CD4-positive, CD25-positive, alpha-beta regulatory T cell (primary cell): Measurements from ENCODE around the gene SLC35G2. TPM values are rescaled to one million over a fixed set of nuclear protein-coding genes. Genes with fewer than 3 reads are reported as not detected.
A peak's percentile ranks its signal among the peaks of the same experiment; 100 is the strongest.

ENCODE experiments used
- ATAC-seq, 2 donors: fragments of 150-1000 bp; cut with Tn5 transposase; one replicate each; pipeline ENCODE4 v1.10.0; 2021; ENCODE audit warnings: low read depth in 2 of 2, moderate number of reproducible peaks in 2 of 2, moderate library complexity in 1 of 2
- DNase-seq, 3 donors: peaks; one replicate each; pipeline versions ENCODE4 v3.0.0 to v3.0.0-alpha.2; 2012 to 2022; ENCODE audit warnings: mixed read lengths in 1 of 3
- H3K27ac ChIP-seq: one replicate; pipeline ENCODE4 v1.7.0; 2013; ENCODE audit warnings: mild to moderate bottlenecking, low read length; ENCODE audit not compliant: insufficient read depth, poor library complexity, severe bottlenecking
- H3K27me3 ChIP-seq: one replicate; pipeline ENCODE4 v1.7.0; 2013; ENCODE audit warnings: low read length; ENCODE audit not compliant: control insufficient read depth, insufficient read depth
- H3K36me3 ChIP-seq: one replicate; pipeline ENCODE4 v1.7.0; 2013; ENCODE audit warnings: mild to moderate bottlenecking, low read length, moderate library complexity; ENCODE audit not compliant: control insufficient read depth, insufficient read depth
- H3K4me1 ChIP-seq: 2 replicates; pipeline ENCODE4 v1.7.0; 2013; ENCODE audit warnings: mild to moderate bottlenecking, low read length; ENCODE audit not compliant: insufficient read depth, control insufficient read depth, poor library complexity, severe bottlenecking
- H3K4me3 ChIP-seq: one replicate; pipeline ENCODE4 v1.7.0; 2013; ENCODE audit warnings: low read depth, mild to moderate bottlenecking, low read length, moderate library complexity
- H3K9me3 ChIP-seq, 2 experiments: 1 replicate in 1 of 2; 2 replicates in 1 of 2; pipeline ENCODE4 v1.7.0; 2013; ENCODE audit warnings: low read length in 2 of 2, mild to moderate bottlenecking in 1 of 2, moderate library complexity in 1 of 2; ENCODE audit not compliant: control insufficient read depth in 2 of 2
- H3K27ac Mint-ChIP-seq, 3 donors: one replicate each; pipeline ENCODE4 v1.8.0; 2020 to 2022; ENCODE audit warnings: mild to moderate bottlenecking in 3 of 3, mixed read lengths in 3 of 3, moderate library complexity in 2 of 3
- H3K27me3 Mint-ChIP-seq: one replicate; pipeline ENCODE4 v1.8.0; 2022; ENCODE audit warnings: mild to moderate bottlenecking, mixed read lengths
- H3K36me3 Mint-ChIP-seq: one replicate; pipeline ENCODE4 v1.8.0; 2020; ENCODE audit warnings: mixed read lengths
- H3K4me1 Mint-ChIP-seq, 4 donors: one replicate each; pipeline ENCODE4 v1.8.0; 2020 to 2022; ENCODE audit warnings: mixed read lengths in 4 of 4, mild to moderate bottlenecking in 1 of 4
- H3K4me3 Mint-ChIP-seq, 4 donors: one replicate each; pipeline ENCODE4 v1.8.0; 2020 to 2022; ENCODE audit warnings: mild to moderate bottlenecking in 4 of 4, mixed read lengths in 4 of 4, moderate library complexity in 3 of 4
- H3K9me3 Mint-ChIP-seq, 7 donors: one replicate each; pipeline ENCODE4 v1.8.0; 2020 to 2022; ENCODE audit warnings: mixed read lengths in 7 of 7, mild to moderate bottlenecking in 3 of 7, moderate library complexity in 2 of 7
- polyA plus RNA-seq, 4 donors: library from polyadenylated mRNA; unstranded; fragments of 300-500 nt; fragmentation: Illumina TruSeq; gene quantifications; one replicate each; pipeline ENCODE4 v1.2.3, GENCODE V29; 2021
- total RNA-seq: library from RNA; stranded (reverse); gene quantifications from one replicate; pipeline ENCODE4 v1.2.3, GENCODE V29; 2022

SLC35G2 gene
- total RNA-seq (0.44 TPM), polyA plus RNA-seq (under 1 TPM in 2 of 4 donors, not detected in 2; 0.06 to 0.10 TPM)

DNA sequence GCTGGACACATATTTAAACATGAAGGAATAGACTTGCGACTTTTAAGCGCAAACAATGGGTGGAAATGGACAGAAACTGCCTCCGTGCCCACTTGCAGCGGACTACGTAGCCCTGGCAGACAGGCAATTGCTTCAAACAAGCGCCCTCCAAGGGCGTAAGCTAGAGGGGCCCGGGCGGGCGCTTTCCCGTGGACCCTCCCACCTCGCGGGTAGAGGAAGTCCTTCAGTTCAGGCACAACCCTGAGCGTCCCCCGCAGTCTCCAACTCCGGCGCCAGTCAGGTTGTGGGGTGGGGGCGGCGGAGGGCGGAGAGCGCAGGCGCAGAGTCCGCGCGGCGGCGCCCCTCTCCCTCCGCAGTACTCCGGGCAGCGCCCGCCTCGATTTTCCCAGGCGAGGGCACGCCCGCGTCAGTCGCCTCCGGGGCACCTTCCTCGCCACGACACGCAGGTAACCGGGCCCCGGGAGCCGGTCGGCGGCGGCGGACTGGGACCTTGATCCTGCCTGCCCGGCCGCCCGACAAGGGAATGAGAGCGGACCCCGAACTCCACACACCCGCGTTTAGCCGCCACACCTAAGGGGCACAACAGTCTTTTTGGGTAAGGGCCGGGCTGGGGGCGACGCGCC, at the start of gene SLC35G2:
TSS of gene SLC35G2 (plus strand) at position 358 of the 623 bp plus-strand sequence. CDS start 35,335 bp downstream, outside the sequence.
- H3K27ac ChIP-seq = no peak within 1 kb of the TSS
- H3K4me3 Mint-ChIP-seq = peak within 1 kb of the TSS; percentile 85 to 94 (median 88)
- no peaks in the 10 kb centered on the region for H3K9me3 ChIP-seq
- H3K4me3 ChIP-seq = peak within 1 kb of the TSS; percentile 77
- peaks cover 9 to 21% (median 18%) of the 10 kb centered on the region in 4 donors for H3K4me1 Mint-ChIP-seq
- H3K27ac Mint-ChIP-seq = peak within 1 kb of the TSS in 1 of 3 donors; percentile 47
- no peaks in the 10 kb centered on the region for H3K36me3 ChIP-seq
- peaks cover 23% of the 10 kb centered on the region for H3K4me1 ChIP-seq
- no peaks in the 10 kb centered on the region for H3K36me3 Mint-ChIP-seq
- H3K27me3 Mint-ChIP-seq = peaks cover 64% of the 10 kb centered on the region
- ATAC-seq (peak; percentile 57 to 60), DNase-seq (peak; percentile 5 to 32 (median 14))
- peaks cover 0 to 12% (median 3%) of the 10 kb centered on the region in 7 donors for H3K9me3 Mint-ChIP-seq
- peaks cover 23% of the 10 kb centered on the region for H3K27me3 ChIP-seq

DNA sequence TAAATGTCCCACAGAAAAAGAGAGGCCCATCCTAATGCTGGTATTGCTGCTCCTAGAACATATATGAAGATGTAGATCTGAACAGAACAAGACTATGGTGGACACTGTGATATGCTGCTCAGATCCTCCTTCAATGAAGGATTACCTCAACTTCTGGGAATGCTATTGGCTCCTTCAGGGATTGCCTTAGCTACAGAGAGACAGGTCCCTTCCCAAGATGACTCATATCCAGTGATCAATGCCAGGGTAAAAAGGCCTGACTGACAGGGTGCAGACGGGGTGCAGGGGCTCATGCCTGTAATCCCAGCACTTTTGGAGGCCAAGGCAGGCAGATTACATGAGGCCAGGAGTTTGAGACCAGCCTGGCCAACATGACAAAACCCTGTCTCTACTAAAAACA, 46.2 kb upstream of the SLC35G2 start:
- no peak overlapping the region for H3K4me3 ChIP-seq
- H3K4me1 ChIP-seq = no peaks in the 10 kb centered on the region
- DNase-seq (no peak), ATAC-seq (no peak)
- Mint-ChIP-seq H3K27ac (no peak overlapping the region), H3K36me3 (no peaks in the 10 kb centered on the region), H3K4me3 (no peak overlapping the region), H3K4me1 (no peaks in the 10 kb centered on the region), H3K9me3 (no peaks in the 10 kb centered on the region), H3K27me3 (peaks cover 4% of the 10 kb centered on the region)
- H3K9me3 ChIP-seq = no peaks in the 10 kb centered on the region
- H3K27ac ChIP-seq = no peak overlapping the region
- no peaks in the 10 kb centered on the region for H3K36me3 ChIP-seq
- H3K27me3 ChIP-seq = no peaks in the 10 kb centered on the region

DNA sequence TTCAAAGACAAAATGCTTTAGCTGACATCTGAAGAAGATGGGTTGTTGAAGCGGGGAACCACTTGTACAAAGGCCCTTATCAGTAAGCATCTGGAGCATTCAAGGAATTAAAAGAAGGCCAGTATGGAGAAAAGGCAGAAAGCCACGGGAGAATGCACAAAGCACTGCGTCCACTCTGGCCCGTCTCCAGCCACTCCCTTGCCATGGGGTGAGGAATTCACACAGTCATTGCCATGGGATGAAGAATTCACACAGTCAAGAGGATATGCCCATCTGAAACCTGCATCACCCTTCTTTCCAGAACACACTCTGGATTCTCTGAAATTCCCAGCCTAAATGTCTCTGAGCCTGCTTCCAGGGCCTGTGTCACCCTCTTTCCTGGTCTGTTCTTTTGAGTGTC, 40.1 kb upstream of the SLC35G2 start:
- no peaks in the 10 kb centered on the region for H3K4me1 ChIP-seq
- DNase-seq (no peak), ATAC-seq (no peak)
- Mint-ChIP-seq H3K4me3 (no peak overlapping the region), H3K27ac (no peak overlapping the region), H3K27me3 (no peaks in the 10 kb centered on the region), H3K9me3 (no peaks in the 10 kb centered on the region), H3K36me3 (no peaks in the 10 kb centered on the region), H3K4me1 (no peaks in the 10 kb centered on the region)
- H3K4me3 ChIP-seq = no peak overlapping the region
- no peaks in the 10 kb centered on the region for H3K9me3 ChIP-seq
- H3K27me3 ChIP-seq = no peaks in the 10 kb centered on the region
- no peaks in the 10 kb centered on the region for H3K36me3 ChIP-seq
- H3K27ac ChIP-seq = no peak overlapping the region

DNA sequence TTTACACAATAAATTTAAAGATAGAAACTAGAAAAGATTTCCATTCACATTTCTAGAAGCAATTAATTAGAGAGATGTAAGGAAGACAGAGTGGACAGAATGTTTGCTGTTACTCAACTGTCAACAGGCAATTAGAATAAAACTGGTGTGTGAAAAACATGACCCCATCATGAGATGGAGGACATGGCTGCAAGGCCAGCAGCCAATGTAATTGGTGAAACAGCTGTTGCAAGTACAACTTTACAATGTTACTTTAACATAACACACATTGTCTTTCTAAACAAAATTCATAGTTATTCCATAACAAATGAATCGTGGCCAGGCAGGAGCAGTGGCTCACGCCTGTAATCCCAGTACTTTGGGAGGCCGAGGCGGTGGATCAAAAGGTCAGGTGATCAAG, 38.2 kb upstream of the SLC35G2 start:
- Histone ChIP-seq H3K36me3 (no peaks in the 10 kb centered on the region), H3K27ac (no peak overlapping the region), H3K27me3 (no peaks in the 10 kb centered on the region), H3K9me3 (no peaks in the 10 kb centered on the region), H3K4me3 (no peak overlapping the region), H3K4me1 (no peaks in the 10 kb centered on the region)
- DNase-seq (no peak), ATAC-seq (no peak)
- Mint-ChIP-seq H3K36me3 (no peaks in the 10 kb centered on the region), H3K27ac (peak overlapping the region in 1 of 3 donors; percentile 20), H3K27me3 (no peaks in the 10 kb centered on the region), H3K9me3 (no peaks in the 10 kb centered on the region), H3K4me1 (no peaks in the 10 kb centered on the region), H3K4me3 (no peak overlapping the region)

DNA sequence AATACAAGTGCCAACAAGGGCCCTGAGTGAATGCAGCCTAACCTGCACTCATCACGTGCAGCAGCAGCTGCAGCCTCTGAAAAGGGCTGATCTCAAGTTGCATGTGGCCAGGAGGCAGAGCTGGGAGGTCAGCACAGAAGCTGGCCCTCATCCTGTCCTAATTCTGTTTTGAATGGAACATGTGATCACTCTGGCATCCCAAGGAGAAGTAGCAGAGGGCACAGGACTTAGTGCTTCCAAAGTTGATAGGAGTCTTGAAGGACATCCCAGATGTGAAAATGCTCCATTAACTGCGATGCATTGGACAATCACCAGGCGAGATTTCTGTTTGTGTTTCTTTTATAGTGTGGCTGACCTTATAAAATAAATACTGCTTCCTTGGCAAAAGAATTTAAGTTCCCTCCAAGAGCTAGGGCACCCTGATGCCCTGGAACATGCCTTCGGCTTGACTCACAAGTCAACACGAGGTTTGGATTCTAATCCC, 35.2 kb upstream of the SLC35G2 start:
- H3K4me3 Mint-ChIP-seq = no peak overlapping the region
- ATAC-seq (no peak), DNase-seq (no peak)
- Histone ChIP-seq H3K4me3 (no peak overlapping the region), H3K27me3 (no peaks in the 10 kb centered on the region), H3K36me3 (no peaks in the 10 kb centered on the region), H3K27ac (no peak overlapping the region), H3K4me1 (peaks cover 7% of the 10 kb centered on the region), H3K9me3 (no peaks in the 10 kb centered on the region)
- no peaks in the 10 kb centered on the region for H3K9me3 Mint-ChIP-seq
- no peaks in the 10 kb centered on the region for H3K27me3 Mint-ChIP-seq
- peaks cover 6 to 15% (median 10%) of the 10 kb centered on the region in 4 donors for H3K4me1 Mint-ChIP-seq
- no peaks in the 10 kb centered on the region for H3K36me3 Mint-ChIP-seq
- H3K27ac Mint-ChIP-seq = no peak overlapping the region

DNA sequence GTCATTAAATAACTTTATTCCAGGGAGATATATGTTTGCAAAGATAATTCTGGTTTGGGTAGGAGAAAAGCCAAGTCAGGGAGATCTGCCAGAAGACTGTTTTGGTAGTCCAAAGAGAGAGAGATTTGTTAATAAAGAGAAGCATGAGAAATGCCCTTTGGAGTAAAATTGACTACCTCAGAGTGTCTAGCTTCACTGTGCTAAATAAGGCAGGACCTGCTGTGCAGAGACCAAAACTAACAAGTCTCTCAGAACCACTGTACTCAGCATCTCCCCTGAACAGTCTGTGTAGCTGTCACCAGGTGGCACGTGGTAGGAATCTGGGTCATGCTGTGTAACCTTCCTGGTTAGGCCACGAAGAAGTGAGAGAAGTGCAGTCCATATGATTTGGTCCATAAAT, 31.6 kb upstream of the SLC35G2 start:
- ATAC-seq (peak; percentile 58 to 69), DNase-seq (peak in 2 of 3 donors; percentile 3 to 74)
- Histone ChIP-seq H3K27me3 (peaks cover 2% of the 10 kb centered on the region), H3K9me3 (no peaks in the 10 kb centered on the region), H3K4me3 (no peak overlapping the region), H3K36me3 (no peaks in the 10 kb centered on the region), H3K4me1 (peaks cover 7% of the 10 kb centered on the region), H3K27ac (no peak overlapping the region)
- H3K27ac Mint-ChIP-seq = peak overlapping the region; percentile 8 to 57 (median 38)
- no peak overlapping the region for H3K4me3 Mint-ChIP-seq
- H3K27me3 Mint-ChIP-seq = no peaks in the 10 kb centered on the region
- peaks cover 6 to 15% (median 10%) of the 10 kb centered on the region in 4 donors for H3K4me1 Mint-ChIP-seq
- peaks cover 4% of the 10 kb centered on the region for H3K36me3 Mint-ChIP-seq
- H3K9me3 Mint-ChIP-seq = no peaks in the 10 kb centered on the region

DNA sequence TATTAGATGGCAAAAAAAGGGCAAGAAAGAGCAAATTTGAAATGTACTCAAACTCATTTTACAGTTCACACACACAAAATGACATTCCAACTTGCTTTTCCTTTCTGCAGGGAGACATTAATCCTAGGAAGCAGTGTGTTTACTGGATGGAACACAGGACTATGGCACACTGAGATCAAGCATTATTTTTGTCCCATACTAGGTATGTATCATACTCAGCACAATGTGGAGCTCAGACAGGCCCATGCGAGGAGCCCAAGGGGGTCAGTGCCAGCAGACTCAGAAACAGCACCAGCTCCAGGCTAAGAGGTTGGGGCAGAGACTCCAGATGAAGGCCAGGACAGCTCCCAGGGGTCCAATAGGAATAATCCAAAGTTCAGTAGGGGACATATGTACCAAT, 30.8 kb upstream of the SLC35G2 start:
- Mint-ChIP-seq H3K4me3 (no peak overlapping the region), H3K9me3 (no peaks in the 10 kb centered on the region), H3K4me1 (peaks cover 6 to 15% (median 10%) of the 10 kb centered on the region in 4 donors), H3K36me3 (peaks cover 4% of the 10 kb centered on the region), H3K27ac (peak overlapping the region in 1 of 3 donors; percentile 21), H3K27me3 (no peaks in the 10 kb centered on the region)
- Histone ChIP-seq H3K4me3 (no peak overlapping the region), H3K4me1 (peaks cover 7% of the 10 kb centered on the region), H3K27ac (no peak overlapping the region), H3K27me3 (peaks cover 4% of the 10 kb centered on the region), H3K36me3 (no peaks in the 10 kb centered on the region), H3K9me3 (no peaks in the 10 kb centered on the region)
- DNase-seq (no peak), ATAC-seq (no peak)

DNA sequence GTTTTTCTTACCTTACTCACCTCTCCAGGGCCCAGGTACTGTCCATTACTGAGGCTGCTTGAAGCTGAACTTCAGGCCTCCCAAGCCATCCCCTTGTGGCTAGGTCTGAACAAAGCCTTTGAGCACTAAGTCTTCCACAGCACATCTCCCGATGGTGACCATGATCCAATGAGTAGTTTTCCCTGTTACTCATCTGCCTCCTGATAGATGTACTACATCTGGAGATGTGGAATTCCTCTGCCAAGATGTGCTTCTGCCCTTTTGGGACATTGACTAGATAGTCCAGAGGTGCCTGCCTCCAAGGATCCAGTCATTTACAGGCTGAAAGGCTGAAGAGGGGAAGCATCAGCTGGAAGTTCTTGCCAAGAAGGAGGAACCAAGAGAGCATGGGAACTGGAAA, 28.9 kb upstream of the SLC35G2 start:
- Histone ChIP-seq H3K4me1 (peaks cover 7% of the 10 kb centered on the region), H3K9me3 (no peaks in the 10 kb centered on the region), H3K4me3 (no peak overlapping the region), H3K27me3 (peaks cover 4% of the 10 kb centered on the region), H3K36me3 (no peaks in the 10 kb centered on the region), H3K27ac (no peak overlapping the region)
- Mint-ChIP-seq H3K4me1 (peaks cover 6 to 15% (median 10%) of the 10 kb centered on the region in 4 donors), H3K4me3 (no peak overlapping the region), H3K9me3 (no peaks in the 10 kb centered on the region), H3K27ac (peak overlapping the region in 2 of 3 donors; percentile 36 to 65), H3K36me3 (peaks cover 4% of the 10 kb centered on the region), H3K27me3 (no peaks in the 10 kb centered on the region)
- no peak for DNase-seq
- no peak for ATAC-seq
